ENCODE measurements around the gene RNH1.

The RNH1 gene

DNA sequence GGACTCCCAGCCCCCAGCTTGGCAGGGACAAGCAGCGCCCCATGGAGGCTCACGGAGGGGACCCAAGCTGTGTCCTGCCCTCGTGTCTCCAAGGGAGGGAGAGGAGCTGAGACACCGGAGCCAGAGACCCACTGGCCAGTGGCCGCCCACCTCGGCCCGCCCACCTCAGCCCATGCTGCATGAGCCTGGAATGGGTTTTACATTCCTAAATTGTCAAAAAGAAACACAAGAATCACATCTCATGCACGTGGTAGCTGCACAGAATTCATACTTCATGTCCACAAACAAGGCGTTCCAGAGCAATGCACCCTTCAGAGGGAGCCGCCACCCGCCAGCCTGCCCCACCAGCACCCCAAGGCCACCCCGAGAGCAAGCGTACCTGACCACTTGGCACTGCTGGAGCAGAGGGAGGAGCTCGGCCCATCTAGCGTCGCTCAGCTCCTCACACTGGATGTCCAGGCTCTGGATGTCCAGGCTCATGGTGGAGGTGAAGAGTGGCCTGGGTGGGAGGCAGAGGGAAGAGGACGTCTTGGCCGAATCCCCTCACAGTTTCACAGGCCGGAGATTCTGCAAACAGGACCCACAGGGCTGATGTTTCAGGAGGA is 5.3 kb downstream of the RNH1 start:
- H3K27me3 ChIP-seq: no peaks in the 10 kb centered on the region
- H3K36me3 ChIP-seq: peaks cover 15% of the 10 kb centered on the region
- H3K4me3 ChIP-seq (ENCODE audit: low read depth, low read length): no peak overlapping the region
- no peaks in the 10 kb centered on the region for H3K9me3 ChIP-seq
- no peaks in the 10 kb centered on the region for H3K4me1 ChIP-seq
- TF ChIP-seq, protein P1, sequence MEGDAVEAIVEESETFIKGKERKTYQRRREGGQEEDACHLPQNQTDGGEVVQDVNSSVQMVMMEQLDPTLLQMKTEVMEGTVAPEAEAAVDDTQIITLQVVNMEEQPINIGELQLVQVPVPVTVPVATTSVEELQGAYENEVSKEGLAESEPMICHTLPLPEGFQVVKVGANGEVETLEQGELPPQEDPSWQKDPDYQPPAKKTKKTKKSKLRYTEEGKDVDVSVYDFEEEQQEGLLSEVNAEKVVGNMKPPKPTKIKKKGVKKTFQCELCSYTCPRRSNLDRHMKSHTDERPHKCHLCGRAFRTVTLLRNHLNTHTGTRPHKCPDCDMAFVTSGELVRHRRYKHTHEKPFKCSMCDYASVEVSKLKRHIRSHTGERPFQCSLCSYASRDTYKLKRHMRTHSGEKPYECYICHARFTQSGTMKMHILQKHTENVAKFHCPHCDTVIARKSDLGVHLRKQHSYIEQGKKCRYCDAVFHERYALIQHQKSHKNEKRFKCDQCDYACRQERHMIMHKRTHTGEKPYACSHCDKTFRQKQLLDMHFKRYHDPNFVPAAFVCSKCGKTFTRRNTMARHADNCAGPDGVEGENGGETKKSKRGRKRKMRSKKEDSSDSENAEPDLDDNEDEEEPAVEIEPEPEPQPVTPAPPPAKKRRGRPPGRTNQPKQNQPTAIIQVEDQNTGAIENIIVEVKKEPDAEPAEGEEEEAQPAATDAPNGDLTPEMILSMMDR (IDR thresholded peaks at IDR 0.05; ENCODE audit: low read depth, low read length): no peak
- no peak for DNase-seq

DNA sequence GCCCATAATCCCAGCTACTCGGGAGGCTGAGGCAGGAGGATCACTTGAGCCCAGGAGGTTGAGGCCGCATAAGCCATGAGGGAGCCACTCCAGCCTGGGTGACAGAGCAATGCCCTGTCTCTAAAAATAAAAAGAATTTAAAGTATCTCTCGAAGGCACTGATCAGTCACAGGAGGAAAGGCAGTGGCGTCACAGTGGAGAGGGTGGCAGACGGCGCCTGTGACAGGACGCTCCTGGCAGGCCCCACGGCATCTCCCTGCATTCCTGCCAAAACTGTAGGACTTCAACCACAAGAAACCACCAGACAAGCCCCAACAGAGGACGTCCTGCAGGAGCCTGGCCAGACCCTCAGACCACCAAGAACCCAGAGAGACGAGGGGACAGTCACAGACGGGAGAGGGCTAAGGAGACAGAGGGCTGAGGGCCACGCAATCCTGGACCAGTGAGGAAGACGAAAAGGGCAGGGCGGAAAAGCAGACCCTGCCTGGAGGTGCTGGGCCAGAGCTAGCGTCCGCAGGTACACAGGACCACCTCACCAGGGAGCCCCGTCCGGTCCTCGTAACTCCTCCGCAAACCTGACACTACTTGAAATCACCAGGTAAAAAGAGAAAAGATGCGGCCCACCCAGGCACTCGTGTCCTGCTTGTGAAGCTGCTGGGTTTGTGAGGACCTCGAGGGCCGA is 5.9 kb downstream of the RNH1 start:
- TF ChIP-seq, protein P1 (IDR thresholded peaks at IDR 0.05; ENCODE audit: low read depth, low read length): no peak
- H3K4me1 ChIP-seq: no peaks in the 10 kb centered on the region
- H3K36me3 ChIP-seq: peaks cover 17% of the 10 kb centered on the region
- H3K27me3 ChIP-seq: no peaks in the 10 kb centered on the region
- H3K9me3 ChIP-seq: no peaks in the 10 kb centered on the region
- DNase-seq: no peak
- H3K4me3 ChIP-seq (ENCODE audit: low read depth, low read length): no peak overlapping the region

DNA sequence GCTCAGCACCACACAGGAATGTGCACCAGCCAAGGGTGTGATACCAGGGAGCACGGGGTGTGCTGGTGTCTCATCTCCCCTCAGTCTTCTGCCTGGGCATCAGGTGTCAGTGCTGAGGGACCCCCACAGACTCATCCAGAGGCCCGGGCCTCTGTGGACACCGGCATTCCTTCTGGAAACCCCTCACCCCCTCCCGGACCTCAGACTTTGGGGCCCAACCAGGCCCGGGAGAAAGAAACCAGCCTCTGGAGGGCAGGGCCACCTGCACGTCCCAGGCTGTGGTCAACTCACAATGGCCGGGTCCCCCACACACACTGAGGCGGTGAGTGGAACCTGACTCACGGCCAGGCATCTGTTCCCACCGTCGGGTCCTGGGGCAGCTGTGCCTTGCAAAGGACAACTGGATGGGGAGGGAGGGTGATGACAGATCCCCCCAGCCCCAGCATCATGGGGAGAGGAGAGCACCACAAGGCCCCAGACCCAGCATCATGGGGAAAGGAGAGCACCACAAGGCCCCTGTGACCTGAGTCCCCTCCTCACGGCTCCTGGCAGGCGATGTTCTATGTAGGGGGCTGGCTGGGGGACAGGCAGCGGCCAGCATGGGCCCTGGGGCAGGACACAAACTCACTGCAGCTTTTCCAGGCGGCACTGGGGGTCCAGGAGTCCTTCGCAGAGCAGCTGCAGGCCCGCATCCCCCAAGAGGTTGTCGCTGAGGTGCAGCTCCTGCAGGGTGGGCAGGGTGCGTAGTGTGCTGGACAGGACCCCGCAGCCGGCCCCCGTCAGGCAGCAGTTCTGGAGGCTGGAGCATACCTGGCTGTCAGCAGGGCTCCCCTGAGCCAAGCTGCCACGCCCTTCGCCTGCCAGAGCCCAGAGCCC is 7.6 kb downstream of the RNH1 start:
- Histone ChIP-seq H3K4me1 (no peaks in the 10 kb centered on the region), H3K36me3 (peaks cover 18% of the 10 kb centered on the region), H3K9me3 (no peaks in the 10 kb centered on the region), H3K27me3 (no peaks in the 10 kb centered on the region), H3K4me3 (ENCODE audit: low read depth, low read length) (no peak overlapping the region)
- TF ChIP-seq, protein P1 (IDR thresholded peaks at IDR 0.05; ENCODE audit: low read depth, low read length): no peak
- no peak for DNase-seq

DNA sequence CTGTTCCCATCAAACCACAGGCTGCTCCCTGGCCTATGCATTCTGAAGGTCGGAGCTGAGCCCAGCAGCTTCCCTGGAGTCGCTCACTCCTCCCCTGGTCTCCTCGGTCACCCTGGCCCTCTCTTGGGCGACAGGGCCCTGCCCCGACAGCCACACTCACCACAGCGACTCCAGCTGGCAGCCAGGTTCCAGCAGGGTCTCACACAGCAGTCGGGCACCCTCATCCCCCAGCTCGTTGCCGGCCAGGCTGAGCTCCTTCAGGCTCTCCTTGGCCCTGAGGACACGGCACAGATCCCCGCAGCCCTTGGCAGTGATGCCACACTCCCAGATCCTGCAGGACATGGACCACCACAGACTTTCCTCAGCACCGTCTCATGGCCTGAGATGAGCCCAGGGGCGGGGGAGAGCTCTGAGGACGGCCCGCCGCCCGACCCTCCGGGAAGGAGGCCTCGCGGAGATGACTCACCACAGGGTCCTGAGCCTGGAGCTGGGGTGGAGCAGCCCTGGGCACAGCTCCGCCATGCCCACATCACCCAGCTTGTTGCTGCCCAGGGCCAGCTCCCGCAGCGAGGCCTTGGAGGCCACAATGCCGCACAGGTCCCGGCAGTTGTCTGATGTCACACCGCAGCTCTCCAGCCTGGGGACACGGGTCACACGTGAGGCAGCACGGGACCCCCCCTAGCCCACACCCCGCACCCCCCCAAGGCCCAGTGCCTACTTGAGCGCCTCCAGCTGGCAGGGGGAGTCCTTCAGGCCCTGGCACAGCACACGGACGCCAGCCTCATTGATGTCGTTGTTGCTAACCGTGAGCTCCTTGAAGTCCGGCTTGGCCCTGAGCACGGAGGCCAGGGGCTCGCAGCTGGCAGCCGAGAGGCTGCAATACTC is 8.5 kb downstream of the RNH1 start:
- Histone ChIP-seq H3K9me3 (no peaks in the 10 kb centered on the region), H3K27me3 (no peaks in the 10 kb centered on the region), H3K4me1 (no peaks in the 10 kb centered on the region), H3K4me3 (ENCODE audit: low read depth, low read length) (no peak overlapping the region), H3K36me3 (peaks cover 20% of the 10 kb centered on the region)
- TF ChIP-seq, protein P1 (IDR thresholded peaks at IDR 0.05; ENCODE audit: low read depth, low read length): no peak
- DNase-seq: no peak

DNA sequence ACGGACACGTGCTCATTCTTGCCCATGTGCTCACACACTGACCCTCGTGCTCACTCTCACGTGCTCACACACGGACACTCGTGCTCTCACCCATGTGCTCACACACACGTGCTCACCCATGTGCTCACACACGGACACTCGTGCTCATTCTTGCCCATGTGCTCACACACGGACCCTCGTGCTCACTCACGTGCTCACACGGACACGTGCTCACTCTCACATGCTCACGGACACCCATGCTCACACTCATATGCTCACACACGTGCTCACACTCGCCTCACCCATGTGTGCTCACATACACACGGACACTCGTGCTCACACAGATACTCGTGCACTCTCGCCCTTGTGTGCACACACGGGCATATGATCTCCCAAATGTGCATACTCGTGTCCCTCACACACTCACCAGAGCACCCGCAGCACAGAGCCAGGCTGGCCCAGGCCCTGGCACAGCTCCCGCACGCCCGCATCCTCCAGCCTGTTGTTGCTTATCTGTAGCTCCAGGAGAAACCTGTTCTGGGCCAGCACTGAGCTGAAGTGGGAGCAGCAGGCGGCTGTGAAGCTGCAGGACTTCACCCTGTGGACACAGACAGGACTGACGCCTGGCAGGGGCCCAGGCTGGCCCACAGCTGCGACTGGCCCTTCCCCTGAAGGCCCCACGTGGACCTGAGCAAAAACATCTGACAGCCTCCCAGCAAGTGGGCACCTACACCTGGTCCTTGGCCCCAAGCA is 9.3 kb downstream of the RNH1 start:
- H3K36me3 ChIP-seq: peaks cover 20% of the 10 kb centered on the region
- H3K4me3 ChIP-seq (ENCODE audit: low read depth, low read length): no peak overlapping the region
- DNase-seq: no peak
- H3K4me1 ChIP-seq: no peaks in the 10 kb centered on the region
- no peaks in the 10 kb centered on the region for H3K27me3 ChIP-seq
- TF ChIP-seq, protein P1 (IDR thresholded peaks at IDR 0.05; ENCODE audit: low read depth, low read length): no peak
- H3K9me3 ChIP-seq: no peaks in the 10 kb centered on the region
